Right renal cortex interstitium (tissue), 3 donors: ENCODE measurements around the gene FMN1. TPM values are rescaled to one million over a fixed set of nuclear protein-coding genes. Genes with fewer than 3 reads are reported as not detected.

Source experiments
- DNase-seq, 3 donors: peaks; one replicate each; pipeline ENCODE4 v3.0.0-alpha.2; 2013; ENCODE audit warnings: low read depth in 3 of 3, low spot score in 2 of 3
- polyA plus RNA-seq, 3 donors: library from polyadenylated mRNA; unstranded; fragments of 120-200 nt; gene quantifications; one replicate each; pipeline ENCODE4 v1.2.1, GENCODE V29; 2013; ENCODE audit not compliant: insufficient read length in 3 of 3

Gene FMN1
- polyA plus RNA-seq, 3 donors, result 14.2 to 18.6 (median 16.4) TPM

GRCh38 chr15:33066584-33066983 is 127.9 kb downstream of the FMN1 start:
- DNase-seq, result no peak

DNA sequence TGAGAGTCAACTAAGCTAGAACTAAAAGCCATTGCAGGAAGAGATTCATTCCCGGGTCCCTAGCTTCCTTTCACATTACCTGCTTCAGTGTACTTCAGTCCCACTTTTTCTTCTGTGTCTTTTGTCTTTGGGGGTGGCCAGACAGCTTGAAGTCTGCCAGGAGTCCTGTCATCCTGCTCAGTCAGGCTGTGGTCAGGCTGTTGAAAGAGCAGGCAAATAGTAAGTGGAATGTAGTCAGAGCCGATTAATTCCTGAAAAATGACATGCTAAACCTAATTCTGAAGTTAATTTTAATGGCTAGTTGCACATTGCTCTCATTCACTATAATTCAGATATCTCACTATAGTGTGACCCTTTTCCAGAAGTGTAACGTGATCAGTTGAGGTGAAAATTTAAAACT is 129.6 kb downstream of the FMN1 start:
- DNase-seq, result no peak

- DNase-seq, result no peak
These were observed 135.3 kb downstream of the FMN1 start for GRCh38 chr15:33059184-33059583.

DNA sequence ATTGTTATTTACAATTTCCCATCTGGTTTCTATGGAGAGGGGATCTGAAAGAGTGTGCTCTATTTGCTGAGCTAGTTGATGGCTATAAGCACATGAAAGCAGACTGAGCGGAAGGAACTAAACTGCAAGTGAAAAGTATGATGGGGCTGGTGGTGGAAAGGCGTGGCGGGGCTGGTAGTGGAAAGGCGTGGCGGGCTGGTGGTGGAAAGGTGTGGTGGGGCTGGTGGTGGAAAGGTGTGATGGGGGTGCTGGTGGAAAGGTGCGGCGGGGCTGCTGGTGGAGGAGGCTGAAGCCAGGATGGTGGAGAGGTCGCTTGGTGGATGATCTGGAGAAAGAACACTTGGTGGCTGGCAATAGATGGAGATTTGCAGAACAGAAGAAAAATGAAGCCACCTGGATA is 136.7 kb downstream of the FMN1 start:
- no peak for DNase-seq

DNA sequence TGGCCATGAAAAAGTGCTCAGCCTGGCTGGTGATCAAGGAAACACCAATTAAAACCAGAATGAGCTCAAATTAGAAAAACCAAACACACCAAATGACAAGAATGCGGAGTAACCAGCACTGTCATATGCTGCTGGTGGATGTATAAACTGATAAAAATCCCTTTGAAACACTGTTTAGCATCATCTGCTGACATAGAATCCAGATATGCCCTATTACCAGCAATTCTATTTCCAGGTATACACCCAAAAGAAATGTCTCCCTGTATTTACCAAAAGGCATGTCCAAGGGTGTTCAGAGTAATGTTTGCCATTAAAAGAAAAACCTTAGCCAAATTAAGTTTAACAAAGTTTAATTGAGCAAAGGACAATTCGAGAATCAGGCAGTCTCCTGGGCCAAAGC is 138.6 kb downstream of the FMN1 start:
- no peak for DNase-seq

DNA sequence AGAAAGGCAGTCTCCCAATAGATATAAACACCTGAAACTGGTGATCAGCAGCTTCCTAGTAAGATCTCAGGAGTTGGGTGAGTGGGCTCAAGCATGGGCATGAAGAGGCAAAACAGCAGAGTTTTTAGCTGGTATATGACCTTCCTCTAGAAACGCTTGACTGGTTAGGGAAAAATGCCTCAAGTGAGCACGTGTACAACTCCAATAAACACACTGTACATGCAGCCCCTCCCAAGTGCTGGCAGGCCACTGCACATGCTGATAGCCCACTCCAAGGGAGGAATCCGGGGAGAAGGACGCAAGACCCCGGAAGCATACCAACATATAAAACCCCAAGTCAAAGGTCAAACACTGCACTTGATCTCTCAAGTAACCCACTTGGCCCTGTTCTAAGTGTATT is 143.0 kb downstream of the FMN1 start:
- DNase-seq, result no peak

DNA sequence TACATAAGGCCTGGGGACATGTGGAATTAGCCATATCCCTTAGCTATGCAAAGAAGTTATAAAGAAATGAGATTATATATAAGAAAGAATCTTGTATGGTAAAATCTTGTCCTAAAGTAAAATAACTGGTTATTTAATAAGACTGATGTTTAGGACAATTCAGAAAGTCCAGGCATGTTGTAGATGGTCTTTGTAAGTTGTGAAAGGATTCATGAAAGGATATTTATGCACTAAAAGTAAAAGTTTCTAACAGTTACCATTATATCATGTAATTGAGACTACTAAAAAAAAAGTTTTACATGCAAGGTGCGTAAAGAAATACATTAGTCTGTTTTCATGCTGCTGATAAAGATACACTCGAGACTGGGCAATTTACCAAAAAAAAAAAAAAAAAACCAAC is 146.3 kb downstream of the FMN1 start:
- no peak for DNase-seq

GRCh38 chr15:33047077-33047476 is 147.4 kb downstream of the FMN1 start:
- DNase-seq, result no peak

GRCh38 chr15:33046329-33046728 is 148.2 kb downstream of the FMN1 start:
- DNase-seq, result no peak

- DNase-seq, result no peak
These were observed 149.3 kb downstream of the FMN1 start for GRCh38 chr15:33045066-33045810.

DNA sequence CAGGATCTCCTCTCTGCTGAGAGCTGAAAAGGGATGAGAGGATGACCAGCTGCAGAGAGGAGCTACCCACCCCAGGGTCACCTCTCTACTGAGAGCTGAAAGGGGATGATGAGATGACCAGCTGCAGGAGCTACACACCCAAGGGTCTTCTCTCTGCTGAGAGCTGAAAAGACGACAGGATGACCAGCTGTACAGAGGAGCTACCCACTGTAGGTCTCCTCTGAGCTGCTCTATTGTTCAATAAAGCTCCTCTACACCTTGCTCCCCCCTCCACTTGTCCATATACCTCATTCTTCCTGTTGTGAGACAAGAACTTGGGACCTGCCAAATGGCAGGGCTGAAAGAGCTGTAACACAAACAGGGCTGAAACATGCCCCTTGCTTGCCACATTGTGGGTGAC is 149.9 kb downstream of the FMN1 start:
- DNase-seq, result no peak

DNA sequence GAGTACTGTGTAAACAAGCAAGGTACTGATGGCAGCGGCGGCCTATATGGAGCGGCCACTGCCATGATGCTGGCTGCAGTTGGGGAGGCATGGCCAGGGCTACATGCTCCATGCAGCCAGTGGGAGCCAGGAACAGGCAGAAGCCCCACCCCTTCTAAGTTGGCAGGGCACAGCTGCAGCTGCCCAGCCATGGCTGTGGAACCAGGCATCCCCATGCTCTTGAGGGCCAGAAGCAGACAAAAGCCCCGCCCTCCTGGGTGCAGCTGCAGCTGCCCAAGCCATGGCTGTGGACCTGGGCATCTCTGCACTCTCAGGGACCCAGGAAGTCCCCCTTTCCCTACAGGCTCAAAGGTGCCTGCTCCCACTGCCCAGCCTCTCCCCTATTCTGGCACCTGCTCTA is 150.9 kb downstream of the FMN1 start:
- DNase-seq, result no peak

DNA sequence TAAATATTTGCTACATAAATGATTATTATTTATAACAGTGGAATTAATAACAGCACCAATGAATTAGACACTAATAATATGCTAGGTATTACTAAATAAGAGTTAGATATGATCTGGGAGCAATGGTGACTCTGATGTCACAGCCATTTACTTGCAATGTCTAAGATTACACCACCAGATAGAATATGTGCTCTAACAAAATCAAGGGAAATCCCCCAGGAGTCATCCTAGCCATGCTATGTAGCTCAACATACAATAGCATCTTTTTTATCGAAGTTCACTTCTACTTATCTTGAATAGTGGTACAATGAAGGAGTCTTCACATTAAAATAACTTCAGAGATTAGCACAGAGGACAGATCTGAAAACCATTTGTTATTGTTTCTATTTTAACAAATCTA is 154.0 kb downstream of the FMN1 start:
- no peak for DNase-seq

DNA sequence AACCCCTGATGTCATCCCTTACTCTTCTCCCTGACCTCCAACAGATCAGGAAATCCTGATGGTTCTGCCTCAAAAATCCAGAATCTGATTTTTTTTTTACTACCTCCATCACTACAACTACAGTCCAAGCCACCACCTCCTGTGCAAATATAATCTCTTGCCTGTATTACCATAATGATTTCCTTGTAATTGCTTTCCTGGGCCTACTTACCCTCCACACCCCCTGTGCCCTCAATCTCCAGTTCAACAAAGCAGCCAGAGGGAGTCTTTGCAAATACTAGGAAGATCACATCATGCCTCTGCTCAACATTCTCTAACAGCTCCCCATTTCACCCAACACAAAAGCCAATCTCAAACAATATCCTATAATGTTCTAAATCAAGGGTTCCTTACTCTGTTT is 159.9 kb downstream of the FMN1 start:
- DNase-seq, result no peak

- no peak for DNase-seq
These were observed 162.5 kb downstream of the FMN1 start for GRCh38 chr15:33032053-33032452.

DNA sequence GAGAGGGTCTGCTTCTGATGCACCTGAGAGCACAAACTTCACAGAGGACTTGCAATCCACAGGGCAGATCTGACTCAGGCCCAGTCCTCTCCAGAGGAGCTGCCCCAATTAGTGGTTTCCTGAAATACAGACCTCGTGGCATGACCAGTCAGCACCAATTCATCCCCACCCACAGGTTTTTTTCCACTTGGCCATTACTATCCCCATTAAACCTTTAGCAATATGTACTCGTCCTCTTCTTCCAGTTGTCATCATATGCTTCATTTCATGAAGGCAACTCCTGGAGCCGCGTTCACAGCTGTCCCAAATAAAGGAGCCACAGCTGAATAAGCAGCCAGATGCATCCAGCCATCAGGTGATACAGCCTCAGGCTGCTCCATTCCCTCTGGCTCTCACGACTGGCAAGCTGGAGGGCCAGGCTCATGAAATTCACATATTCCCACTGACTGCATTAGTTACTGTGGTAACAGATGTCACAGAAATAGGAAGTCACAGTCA is 163.1 kb downstream of the FMN1 start:
- no peak for DNase-seq

DNA sequence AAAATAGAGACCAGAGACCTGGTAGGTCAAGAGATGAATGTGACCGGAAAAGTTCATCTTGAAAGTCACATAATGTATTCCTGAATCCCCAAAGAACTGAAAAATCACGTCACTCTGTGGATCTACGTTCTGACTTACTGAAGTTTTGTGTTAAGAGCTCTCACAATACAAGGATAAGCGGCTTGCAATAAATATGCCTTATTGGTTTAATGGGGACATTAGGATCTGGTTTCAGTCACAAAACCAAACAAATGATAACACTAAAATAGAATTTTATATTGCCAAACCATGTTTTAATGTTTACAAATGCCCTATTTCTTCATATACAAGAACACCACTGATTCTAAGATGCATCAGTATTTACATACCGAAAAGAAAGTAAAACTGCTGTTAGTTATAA is 164.2 kb downstream of the FMN1 start:
- no peak for DNase-seq

DNA sequence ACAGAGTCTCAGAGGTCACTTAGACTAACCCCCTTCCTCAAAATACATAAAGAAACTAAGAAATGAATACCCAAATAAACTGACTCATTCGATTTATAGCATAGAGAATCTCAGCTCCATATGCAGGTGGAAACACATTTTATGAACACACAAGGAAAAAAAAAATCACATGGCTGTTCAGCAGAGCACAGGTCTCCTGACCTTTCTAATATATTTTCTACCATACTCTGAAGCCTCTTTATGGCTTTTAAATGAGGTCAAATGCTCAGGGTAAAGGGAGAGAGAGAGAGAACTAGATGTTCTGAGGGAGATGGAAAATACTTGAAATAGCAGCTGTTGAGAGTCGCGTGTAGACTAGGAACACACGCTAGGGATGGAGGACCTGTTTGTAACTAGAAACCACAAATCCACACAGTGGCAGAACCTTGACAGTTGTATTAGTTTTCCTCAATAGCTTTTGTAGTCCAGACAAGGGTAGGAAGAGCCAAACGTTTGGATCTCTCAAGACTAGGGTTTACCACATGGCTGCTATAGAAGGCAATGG is 165.3 kb downstream of the FMN1 start:
- DNase-seq, result no peak

- no peak for DNase-seq
These were observed 166.0 kb downstream of the FMN1 start for GRCh38 chr15:33028495-33028894.

- DNase-seq, result no peak
These were observed 167.0 kb downstream of the FMN1 start for GRCh38 chr15:33027306-33028035.

DNA sequence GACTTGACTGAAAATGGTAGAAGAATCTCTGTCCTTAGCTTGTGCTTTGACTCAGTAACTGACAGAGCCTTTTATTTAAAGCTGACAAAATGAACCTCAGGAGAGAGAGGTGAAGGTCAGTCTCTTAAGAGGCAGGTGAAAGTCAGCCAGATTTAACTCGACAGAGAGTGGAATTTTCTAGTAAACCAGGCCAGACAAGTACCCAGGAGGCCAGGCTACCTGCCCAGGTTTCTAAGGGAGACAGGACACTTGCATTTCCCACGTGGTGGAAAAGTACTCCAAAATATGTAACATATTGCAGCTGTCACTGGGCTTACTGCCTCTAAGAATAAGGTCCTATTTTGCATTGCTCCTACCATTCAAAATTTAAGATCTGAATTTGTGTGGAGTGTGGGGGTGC is 167.9 kb downstream of the FMN1 start:
- DNase-seq, result no peak

- DNase-seq, result no peak
These were observed 171.9 kb downstream of the FMN1 start for GRCh38 chr15:33022629-33023028.
